Endodermal cell (in vitro differentiated cells): Measurements from ENCODE around the gene PPP2R2C. TPM values are rescaled to one million over a fixed set of nuclear protein-coding genes. Genes with fewer than 3 reads are reported as not detected.

Experiments
- DNase-seq: peaks from one replicate; pipeline ENCODE4 v3.0.0-alpha.2; 2017
- H3K27ac ChIP-seq: 2 replicates; pipeline ENCODE4 v1.5.1; 2013; ENCODE audit warnings: mild to moderate bottlenecking, low read depth, low read length, moderate library complexity
- H3K27me3 ChIP-seq: 2 replicates; pipeline ENCODE4 v1.6.1; 2013; ENCODE audit warnings: mild to moderate bottlenecking, low read length, moderate library complexity; ENCODE audit not compliant: insufficient read depth, control insufficient read depth, poor library complexity, severe bottlenecking
- H3K36me3 ChIP-seq: 2 replicates; pipeline ENCODE4 v1.7.0; 2013; ENCODE audit warnings: mild to moderate bottlenecking, low read length, moderate library complexity; ENCODE audit not compliant: control insufficient read depth, insufficient read depth
- H3K4me1 ChIP-seq: one replicate; pipeline ENCODE4 v1.7.0; 2013; ENCODE audit warnings: low read length; ENCODE audit not compliant: control insufficient read depth, insufficient read depth
- H3K4me3 ChIP-seq: 2 replicates; pipeline ENCODE4 v1.5.1; 2013; ENCODE audit warnings: mild to moderate bottlenecking, low read length, moderate library complexity
- H3K9ac ChIP-seq: 2 replicates; pipeline ENCODE4 v1.6.1; 2013; ENCODE audit warnings: mild to moderate bottlenecking, low read length, moderate library complexity; ENCODE audit not compliant: poor library complexity, severe bottlenecking; ENCODE audit errors: extremely low read depth
- H3K9me3 ChIP-seq: 2 replicates; pipeline ENCODE4 v1.6.1; 2013; ENCODE audit warnings: mild to moderate bottlenecking, low read length, moderate library complexity; ENCODE audit not compliant: control insufficient read depth
- H3K27ac Mint-ChIP-seq: 2 replicates; pipeline ENCODE4 v1.8.0; 2020; ENCODE audit warnings: mixed read lengths
- H3K27me3 Mint-ChIP-seq: 2 replicates; pipeline ENCODE4 v1.8.0; 2021; ENCODE audit warnings: mild to moderate bottlenecking, mixed read lengths; ENCODE audit not compliant: insufficient read depth
- H3K36me3 Mint-ChIP-seq: 2 replicates; pipeline ENCODE4 v1.8.0; 2020; ENCODE audit warnings: low read depth, mixed read lengths
- H3K4me1 Mint-ChIP-seq: 2 replicates; pipeline ENCODE4 v1.8.0; 2020; ENCODE audit warnings: mixed read lengths
- H3K4me3 Mint-ChIP-seq: 2 replicates; pipeline ENCODE4 v1.8.0; 2020; ENCODE audit warnings: mild to moderate bottlenecking, moderate library complexity, mixed read lengths
- H3K9me3 Mint-ChIP-seq: 2 replicates; pipeline ENCODE4 v1.8.0; 2020; ENCODE audit warnings: mild to moderate bottlenecking, mixed read lengths
- WGBS, 2 experiments: methylation state at CpG; one replicate each; pipeline versions ENCODE4 v1.1.5 to v1.1.7; 2013; ENCODE audit warnings: missing lambda C conversion rate in 2 of 2, mixed read lengths in 1 of 2; ENCODE audit not compliant: insufficient coverage in 1 of 2, insufficient read length in 1 of 2; 5-methylcytosine and 5-hydroxymethylcytosine counted together
- total RNA-seq, 2 donors: library from RNA; stranded (reverse); fragmentation: NEBNext Ultra II Directional in 1 of 2; extraction: Animal tissue kit (Norgen Biotek cat#: 25700) in 1 of 2; gene quantifications; 2 replicates in 1 of 2; 3 replicates in 1 of 2; pipeline ENCODE4 v1.2.1, GENCODE V29; 2021
- TF ChIP-seq, protein P1 (sequence below): fragments of 200-600 bp; sonication (generic); conservative IDR thresholded peaks from 2 replicates; pipeline ENCODE4 v1.5.0; 2021; ENCODE audit warnings: antibody characterized with exemption, mild to moderate bottlenecking

PPP2R2C gene
- total RNA-seq, 2 donors from 2014 or later, result 4.4 to 19.2 TPM

- Mint-ChIP-seq H3K9me3 (no peaks in the 10 kb centered on the region), H3K4me3 (no peak overlapping the region), H3K36me3 (peaks cover 7% of the 10 kb centered on the region), H3K4me1 (peaks cover 14% of the 10 kb centered on the region), H3K27me3 (no peaks in the 10 kb centered on the region), H3K27ac (no peak overlapping the region)
- Histone ChIP-seq H3K9me3 (no peaks in the 10 kb centered on the region), H3K27me3 (no peaks in the 10 kb centered on the region), H3K4me1 (peaks cover 5% of the 10 kb centered on the region), H3K27ac (no peak overlapping the region), H3K9ac (no peak overlapping the region), H3K36me3 (no peaks in the 10 kb centered on the region), H3K4me3 (no peak overlapping the region)
- 84 to 100% methylated on average over 1 to 9 of the region's 9 CpGs for WGBS, 2 experiments
- TF ChIP-seq, protein P1, sequence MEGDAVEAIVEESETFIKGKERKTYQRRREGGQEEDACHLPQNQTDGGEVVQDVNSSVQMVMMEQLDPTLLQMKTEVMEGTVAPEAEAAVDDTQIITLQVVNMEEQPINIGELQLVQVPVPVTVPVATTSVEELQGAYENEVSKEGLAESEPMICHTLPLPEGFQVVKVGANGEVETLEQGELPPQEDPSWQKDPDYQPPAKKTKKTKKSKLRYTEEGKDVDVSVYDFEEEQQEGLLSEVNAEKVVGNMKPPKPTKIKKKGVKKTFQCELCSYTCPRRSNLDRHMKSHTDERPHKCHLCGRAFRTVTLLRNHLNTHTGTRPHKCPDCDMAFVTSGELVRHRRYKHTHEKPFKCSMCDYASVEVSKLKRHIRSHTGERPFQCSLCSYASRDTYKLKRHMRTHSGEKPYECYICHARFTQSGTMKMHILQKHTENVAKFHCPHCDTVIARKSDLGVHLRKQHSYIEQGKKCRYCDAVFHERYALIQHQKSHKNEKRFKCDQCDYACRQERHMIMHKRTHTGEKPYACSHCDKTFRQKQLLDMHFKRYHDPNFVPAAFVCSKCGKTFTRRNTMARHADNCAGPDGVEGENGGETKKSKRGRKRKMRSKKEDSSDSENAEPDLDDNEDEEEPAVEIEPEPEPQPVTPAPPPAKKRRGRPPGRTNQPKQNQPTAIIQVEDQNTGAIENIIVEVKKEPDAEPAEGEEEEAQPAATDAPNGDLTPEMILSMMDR, result no peak
- DNase-seq, result peak; percentile 62
Observed at GRCh38 chr4:6461301-6462165, 10.9 kb downstream of the PPP2R2C start.

- Mint-ChIP-seq H3K4me3 (no peak overlapping the region), H3K36me3 (peaks cover 7% of the 10 kb centered on the region), H3K9me3 (no peaks in the 10 kb centered on the region), H3K4me1 (peaks cover 14% of the 10 kb centered on the region), H3K27ac (no peak overlapping the region), H3K27me3 (no peaks in the 10 kb centered on the region)
- DNase-seq, result peak; percentile 43
- Histone ChIP-seq H3K27ac (no peak overlapping the region), H3K4me3 (no peak overlapping the region), H3K9me3 (no peaks in the 10 kb centered on the region), H3K9ac (no peak overlapping the region), H3K27me3 (no peaks in the 10 kb centered on the region), H3K36me3 (no peaks in the 10 kb centered on the region), H3K4me1 (peaks cover 5% of the 10 kb centered on the region)
- WGBS, 2 experiments, result 88 to 90% methylated on average over 6 to 9 of the region's 9 CpGs
- TF ChIP-seq, protein P1, result no peak
Observed at GRCh38 chr4:6460876-6461275, 11.5 kb downstream of the PPP2R2C start.

DNA sequence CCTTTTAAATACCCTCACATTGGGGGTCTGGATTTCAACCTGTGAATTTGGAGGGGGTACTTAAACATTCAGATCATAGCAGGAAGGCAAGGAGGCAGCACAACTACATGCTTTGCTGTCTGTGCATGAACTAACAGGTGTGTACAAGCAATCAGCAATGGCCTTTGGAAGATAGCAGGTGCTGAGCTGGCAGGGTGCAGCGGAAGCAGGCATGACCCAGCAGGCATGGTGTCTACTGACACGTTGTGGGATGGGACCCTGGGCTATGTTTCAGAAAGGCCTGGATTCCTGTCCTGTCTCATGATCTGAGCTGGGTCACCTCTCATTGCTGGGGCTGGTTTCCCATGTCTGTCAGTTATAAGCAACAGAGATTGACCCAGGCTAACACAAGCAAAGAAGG is 13.9 kb downstream of the PPP2R2C start:
- H3K4me3 Mint-ChIP-seq, result no peak overlapping the region
- Histone ChIP-seq H3K36me3 (no peaks in the 10 kb centered on the region), H3K9ac (no peak overlapping the region), H3K4me1 (peaks cover 5% of the 10 kb centered on the region), H3K4me3 (no peak overlapping the region), H3K27me3 (no peaks in the 10 kb centered on the region), H3K9me3 (no peaks in the 10 kb centered on the region), H3K27ac (no peak overlapping the region)
- no peak for DNase-seq
- WGBS, 2 experiments, result 62 to 90% methylated on average over 2 of the region's 2 CpGs
- H3K36me3 Mint-ChIP-seq, result peaks cover 7% of the 10 kb centered on the region
- H3K4me1 Mint-ChIP-seq, result peaks cover 11% of the 10 kb centered on the region
- no peaks in the 10 kb centered on the region for H3K27me3 Mint-ChIP-seq
- TF ChIP-seq, protein P1, result no peak
- H3K27ac Mint-ChIP-seq, result no peak overlapping the region
- no peaks in the 10 kb centered on the region for H3K9me3 Mint-ChIP-seq
